ENCODE data around the gene ATP8A1. TPM values are rescaled to one million over a fixed set of nuclear protein-coding genes. Genes with fewer than 3 reads are reported as not detected.
A peak's percentile ranks its signal among the peaks of the same experiment; 100 is the strongest.

Gene ATP8A1
- total RNA-seq, 2 donors from 2014 or later: 37.4 to 70.9 TPM

DNA sequence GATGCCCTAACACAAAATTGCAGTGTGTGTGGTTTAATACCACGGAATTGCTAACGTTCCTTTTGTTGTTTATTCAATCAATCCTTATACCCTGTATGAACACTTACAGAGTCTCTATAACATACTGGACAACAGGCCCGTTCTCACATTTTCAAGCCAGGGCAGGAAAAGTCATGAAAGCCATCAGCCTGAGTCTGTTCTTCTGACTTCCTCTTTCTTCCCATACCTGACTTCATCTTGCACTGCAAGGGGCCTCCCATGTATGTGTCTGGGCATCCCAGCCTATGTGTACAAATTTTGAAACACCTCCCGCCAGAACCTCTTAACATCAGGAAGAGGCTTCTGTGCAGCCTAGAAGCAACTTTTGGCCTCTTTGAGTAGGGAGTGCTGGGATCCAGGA lies 264.5 kb downstream of the ATP8A1 start:
- intact Hi-C loops (cut with DNase I): no loop called here
- Histone ChIP-seq H3K9me3 (no peaks in the 10 kb centered on the region), H3K27ac (no peak overlapping the region), H3K36me3 (replicated peaks in 1 of 2; ENCODE audit: insufficient read depth in 1 of 2, low read depth in 2 of 2) (no peaks in the 10 kb centered on the region), H3K4me1 (peaks cover 26% of the 10 kb centered on the region), H3K27me3 (peaks cover 0 to 16% of the 10 kb centered on the region in 2 donors), H3K4me3 (no peak overlapping the region)
- ATAC-seq (no peak), DNase-seq (no peak)
- no peak for TF ChIP-seq POLR2A (IDR thresholded peaks at IDR 0.05)
- TF ChIP-seq, protein P1, sequence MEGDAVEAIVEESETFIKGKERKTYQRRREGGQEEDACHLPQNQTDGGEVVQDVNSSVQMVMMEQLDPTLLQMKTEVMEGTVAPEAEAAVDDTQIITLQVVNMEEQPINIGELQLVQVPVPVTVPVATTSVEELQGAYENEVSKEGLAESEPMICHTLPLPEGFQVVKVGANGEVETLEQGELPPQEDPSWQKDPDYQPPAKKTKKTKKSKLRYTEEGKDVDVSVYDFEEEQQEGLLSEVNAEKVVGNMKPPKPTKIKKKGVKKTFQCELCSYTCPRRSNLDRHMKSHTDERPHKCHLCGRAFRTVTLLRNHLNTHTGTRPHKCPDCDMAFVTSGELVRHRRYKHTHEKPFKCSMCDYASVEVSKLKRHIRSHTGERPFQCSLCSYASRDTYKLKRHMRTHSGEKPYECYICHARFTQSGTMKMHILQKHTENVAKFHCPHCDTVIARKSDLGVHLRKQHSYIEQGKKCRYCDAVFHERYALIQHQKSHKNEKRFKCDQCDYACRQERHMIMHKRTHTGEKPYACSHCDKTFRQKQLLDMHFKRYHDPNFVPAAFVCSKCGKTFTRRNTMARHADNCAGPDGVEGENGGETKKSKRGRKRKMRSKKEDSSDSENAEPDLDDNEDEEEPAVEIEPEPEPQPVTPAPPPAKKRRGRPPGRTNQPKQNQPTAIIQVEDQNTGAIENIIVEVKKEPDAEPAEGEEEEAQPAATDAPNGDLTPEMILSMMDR (IDR thresholded peaks at IDR 0.05): no peak
- 92% methylated on average over 4 of the region's 4 CpGs for WGBS, 2 donors

DNA sequence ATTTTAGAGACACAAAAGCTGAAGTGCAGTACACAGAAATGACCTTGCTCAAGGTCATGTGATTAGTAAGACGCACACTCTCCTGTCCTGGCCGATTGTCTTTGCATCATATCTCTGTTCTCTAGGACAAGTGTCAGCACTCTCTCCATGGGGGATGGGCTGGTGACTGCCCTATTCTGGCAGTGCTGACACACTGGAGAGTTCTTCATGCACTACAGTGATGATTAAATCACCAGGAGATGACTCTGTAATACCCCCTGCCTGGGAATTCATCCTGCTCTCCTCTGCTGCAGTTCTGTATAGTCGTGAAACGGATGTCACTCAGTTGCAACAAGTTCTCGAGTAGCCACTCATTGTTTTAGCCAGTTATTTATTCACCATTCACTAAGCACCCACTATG lies 264.9 kb downstream of the ATP8A1 start:
- Histone ChIP-seq H3K36me3 (replicated peaks in 1 of 2; ENCODE audit: insufficient read depth in 1 of 2, low read depth in 2 of 2) (no peaks in the 10 kb centered on the region), H3K27ac (no peak overlapping the region), H3K9me3 (no peaks in the 10 kb centered on the region), H3K27me3 (peaks cover 0 to 11% of the 10 kb centered on the region in 2 donors), H3K4me3 (no peak overlapping the region), H3K4me1 (peaks cover 22% of the 10 kb centered on the region)
- DNase-seq (no peak), ATAC-seq (no peak)
- intact Hi-C loops (cut with DNase I): no loop called here
- TF ChIP-seq, protein P1 (IDR thresholded peaks at IDR 0.05): no peak
- TF ChIP-seq POLR2A (IDR thresholded peaks at IDR 0.05): no peak
- WGBS, 2 donors: 52 to 53% methylated on average over 5 of the region's 5 CpGs

DNA sequence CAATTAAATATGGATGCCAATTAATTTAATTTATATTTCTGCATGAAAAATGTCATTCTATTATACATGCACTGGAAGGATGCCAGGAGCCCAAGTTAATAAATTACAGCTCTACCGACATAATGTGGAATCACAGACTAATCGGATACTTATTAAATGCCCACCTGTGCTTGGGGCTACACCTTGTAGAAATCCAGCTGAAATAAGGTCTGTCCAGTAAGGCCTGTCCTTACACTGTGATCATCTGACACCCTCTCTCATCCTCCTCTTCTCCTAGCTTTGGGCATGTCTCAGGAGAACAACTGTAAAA lies 265.6 kb downstream of the ATP8A1 start:
- WGBS, 2 donors: 11 to 13% methylated on average over 2 of the region's 2 CpGs
- DNase-seq (peak in 2 of 4 donors; percentile 20 to 41), ATAC-seq (no peak)
- peaks cover 15% of the 10 kb centered on the region for H3K4me1 ChIP-seq
- TF ChIP-seq POLR2A (IDR thresholded peaks at IDR 0.05): no peak
- TF ChIP-seq, protein P1 (IDR thresholded peaks at IDR 0.05): peak in 2 of 7 experiments; percentile 8 to 12
- no peaks in the 10 kb centered on the region for H3K36me3 ChIP-seq (replicated peaks in 1 of 2; ENCODE audit: insufficient read depth in 1 of 2, low read depth in 2 of 2)
- intact Hi-C loops (cut with DNase I): no loop called here
- no peak overlapping the region for H3K27ac ChIP-seq
- H3K9me3 ChIP-seq: no peaks in the 10 kb centered on the region
- no peak overlapping the region for H3K4me3 ChIP-seq
- H3K27me3 ChIP-seq: peaks cover 0 to 5% of the 10 kb centered on the region in 2 donors

DNA sequence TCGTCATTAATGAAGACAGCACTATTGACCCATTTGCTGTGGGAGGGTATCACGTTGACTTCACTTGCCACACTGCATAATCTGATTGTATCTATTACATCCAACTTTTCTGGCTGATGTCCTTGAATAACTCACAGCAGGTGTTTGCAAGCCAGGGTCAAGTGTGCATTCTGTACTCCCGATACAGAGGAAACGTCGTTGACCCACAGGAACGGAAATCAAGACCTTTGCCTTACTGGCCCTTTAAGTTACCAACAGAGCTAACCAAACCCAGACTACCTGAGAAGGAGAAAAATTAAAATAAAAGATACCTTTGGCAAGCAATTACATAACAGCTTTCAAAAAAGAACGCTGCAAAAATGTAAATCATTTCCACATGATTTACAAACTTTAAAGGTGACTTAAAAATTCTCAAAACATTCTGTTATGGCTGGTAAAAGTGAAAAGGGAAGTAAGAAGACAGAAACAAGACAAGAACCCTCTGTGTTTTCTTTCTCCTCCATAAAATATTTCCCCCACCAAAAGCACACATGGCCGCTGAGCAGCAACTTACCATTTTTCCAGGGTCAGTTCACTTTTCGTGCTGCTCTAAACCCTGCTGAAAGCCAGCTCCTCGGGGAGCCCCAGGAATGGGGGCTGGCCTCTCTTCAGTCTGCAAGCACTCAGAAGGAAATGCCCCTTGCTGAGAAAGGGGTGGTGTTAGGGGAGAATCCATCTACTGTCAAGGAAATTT lies 266.1 kb downstream of the ATP8A1 start:
- Histone ChIP-seq H3K27ac (no peak overlapping the region), H3K9me3 (no peaks in the 10 kb centered on the region), H3K36me3 (replicated peaks in 1 of 2; ENCODE audit: insufficient read depth in 1 of 2, low read depth in 2 of 2) (no peaks in the 10 kb centered on the region), H3K27me3 (peaks cover 0 to 5% of the 10 kb centered on the region in 2 donors), H3K4me1 (peaks cover 14% of the 10 kb centered on the region), H3K4me3 (no peak overlapping the region)
- ATAC-seq (no peak), DNase-seq (no peak)
- 8 to 15% methylated on average over 10 of the region's 10 CpGs for WGBS, 2 donors
- TF ChIP-seq, protein P1 (IDR thresholded peaks at IDR 0.05): no peak
- no peak for TF ChIP-seq POLR2A (IDR thresholded peaks at IDR 0.05)
- intact Hi-C loops (cut with DNase I): no loop called here

DNA sequence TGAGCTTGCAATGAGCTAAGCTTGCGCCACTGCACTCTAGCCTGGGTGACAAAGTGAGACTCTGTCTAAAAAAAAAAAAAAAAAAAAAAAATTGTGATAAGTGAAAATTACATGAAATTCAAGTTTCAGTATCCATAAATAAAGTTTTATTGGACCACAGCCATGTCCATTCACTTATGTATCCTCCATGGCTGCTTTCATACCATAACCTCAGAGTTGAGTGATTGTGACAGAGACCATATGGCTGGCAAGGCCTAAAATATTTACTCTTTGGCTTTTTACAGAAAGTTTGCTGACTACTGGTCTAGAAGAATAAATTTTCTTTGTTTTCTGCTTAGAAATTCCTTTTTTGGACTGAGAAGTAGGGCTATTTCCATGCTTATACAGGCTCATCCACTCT lies 271.4 kb downstream of the ATP8A1 start:
- 88 to 100% methylated on average over 1 of the region's 1 CpG for WGBS, 2 donors
- H3K27me3 ChIP-seq: no peaks in the 10 kb centered on the region
- no peak for ATAC-seq
- no peaks in the 10 kb centered on the region for H3K9me3 ChIP-seq
- intact Hi-C loops (cut with DNase I): no loop called here
- no peaks in the 10 kb centered on the region for H3K36me3 ChIP-seq (replicated peaks in 1 of 2; ENCODE audit: insufficient read depth in 1 of 2, low read depth in 2 of 2)
- DNase-seq: no peak
- no peak overlapping the region for H3K27ac ChIP-seq
- TF ChIP-seq, protein P1 (IDR thresholded peaks at IDR 0.05): no peak
- no peak for TF ChIP-seq POLR2A (IDR thresholded peaks at IDR 0.05)
- peaks cover under 1% of the 10 kb centered on the region for H3K4me1 ChIP-seq
- H3K4me3 ChIP-seq: no peak overlapping the region

Data from body of pancreas (tissue), 4 donors.